Measurements from ENCODE around the gene IQSEC1.

Gene IQSEC1

DNA sequence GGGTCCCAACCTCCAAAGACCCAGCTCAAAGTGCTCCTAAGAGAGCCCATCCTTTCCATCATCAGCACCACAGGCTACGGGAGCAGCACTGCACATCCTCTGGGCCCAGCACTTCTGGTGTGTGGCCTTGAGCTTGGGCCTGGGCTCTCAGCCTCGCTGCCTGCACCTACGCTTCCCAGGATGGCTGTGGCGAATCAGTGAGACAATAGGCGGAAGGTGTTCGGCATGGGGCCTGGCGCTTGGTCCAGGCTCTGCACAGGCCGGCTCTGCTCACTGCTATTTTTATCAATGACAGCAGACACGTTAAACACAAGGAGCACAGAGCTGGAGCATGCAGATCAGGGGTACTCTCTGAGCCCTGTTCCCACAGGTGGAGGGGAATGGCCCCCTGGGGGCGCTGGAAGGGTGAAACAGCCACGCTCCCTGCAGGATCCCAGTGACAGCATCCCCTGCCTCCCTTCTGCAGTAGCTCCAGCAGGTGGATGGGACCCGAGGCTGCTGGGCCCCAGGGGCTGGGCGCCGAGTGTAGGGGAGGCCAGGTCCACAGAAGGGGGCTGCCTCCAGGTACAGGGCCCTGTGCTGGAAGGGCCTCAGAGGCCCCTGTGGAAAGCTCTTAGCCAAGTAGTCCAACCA is 141.8 kb downstream of the IQSEC1 start:
- Histone ChIP-seq H3K36me3 (ENCODE audit: low read length) (no peaks in the 10 kb centered on the region), H3K9me2 (replicated peaks; ENCODE audit: insufficient read depth, low read length) (no peaks in the 10 kb centered on the region), H3K79me2 (ENCODE audit: insufficient read depth, low read length) (no peaks in the 10 kb centered on the region), H4K20me1 (ENCODE audit: low read depth, low read length) (no peaks in the 10 kb centered on the region), H3F3A (ENCODE audit: insufficient read depth) (no peaks in the 10 kb centered on the region), H3K9ac (ENCODE audit: low read length) (no peak overlapping the region), H3K4me3 (ENCODE audit: insufficient read depth, low read length, poor library complexity, severe bottlenecking) (no peak overlapping the region), H3K4me2 (ENCODE audit: low read depth, low read length, poor library complexity, severe bottlenecking) (no peak overlapping the region), H3K27me3 (ENCODE audit: low read length) (no peaks in the 10 kb centered on the region), H2AFZ (ENCODE audit: low read depth, low read length, severe bottlenecking) (no peak overlapping the region), H3K27ac (ENCODE audit: low read depth, low read length) (no peak overlapping the region), H3K9me3 (ENCODE audit: insufficient read depth, low read length) (no peaks in the 10 kb centered on the region)
- no peak for TF ChIP-seq EZH2phosphoT487 (conservative IDR thresholded peaks at IDR 0.05; ENCODE audit: low read length)
- TF ChIP-seq, protein P1, sequence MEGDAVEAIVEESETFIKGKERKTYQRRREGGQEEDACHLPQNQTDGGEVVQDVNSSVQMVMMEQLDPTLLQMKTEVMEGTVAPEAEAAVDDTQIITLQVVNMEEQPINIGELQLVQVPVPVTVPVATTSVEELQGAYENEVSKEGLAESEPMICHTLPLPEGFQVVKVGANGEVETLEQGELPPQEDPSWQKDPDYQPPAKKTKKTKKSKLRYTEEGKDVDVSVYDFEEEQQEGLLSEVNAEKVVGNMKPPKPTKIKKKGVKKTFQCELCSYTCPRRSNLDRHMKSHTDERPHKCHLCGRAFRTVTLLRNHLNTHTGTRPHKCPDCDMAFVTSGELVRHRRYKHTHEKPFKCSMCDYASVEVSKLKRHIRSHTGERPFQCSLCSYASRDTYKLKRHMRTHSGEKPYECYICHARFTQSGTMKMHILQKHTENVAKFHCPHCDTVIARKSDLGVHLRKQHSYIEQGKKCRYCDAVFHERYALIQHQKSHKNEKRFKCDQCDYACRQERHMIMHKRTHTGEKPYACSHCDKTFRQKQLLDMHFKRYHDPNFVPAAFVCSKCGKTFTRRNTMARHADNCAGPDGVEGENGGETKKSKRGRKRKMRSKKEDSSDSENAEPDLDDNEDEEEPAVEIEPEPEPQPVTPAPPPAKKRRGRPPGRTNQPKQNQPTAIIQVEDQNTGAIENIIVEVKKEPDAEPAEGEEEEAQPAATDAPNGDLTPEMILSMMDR (IDR thresholded peaks at IDR 0.05; ENCODE audit: insufficient read depth, low read length, poor library complexity, severe bottlenecking), result no peak

DNA sequence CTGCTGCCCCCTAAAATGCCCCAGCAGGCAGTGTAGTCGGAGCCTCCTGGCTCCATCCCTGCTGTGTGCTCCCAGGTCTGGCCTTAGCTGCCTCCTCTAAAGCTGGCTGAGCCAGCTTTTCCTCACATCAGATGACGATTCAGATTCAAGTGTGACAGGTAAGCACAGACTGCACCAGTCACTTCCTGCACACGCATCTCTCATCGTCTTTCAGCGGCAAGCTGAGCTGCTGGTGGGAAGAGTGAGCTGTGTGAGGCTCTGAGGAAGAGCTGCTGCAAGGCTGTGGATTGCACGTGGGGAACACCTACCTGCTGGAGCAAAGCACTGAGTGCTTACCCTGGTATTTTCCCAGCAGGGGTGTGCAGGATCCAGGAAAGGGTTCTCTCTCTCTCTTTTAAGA is 143.4 kb downstream of the IQSEC1 start:
- H3K9me3 ChIP-seq (ENCODE audit: insufficient read depth, low read length), result no peaks in the 10 kb centered on the region
- H3K36me3 ChIP-seq (ENCODE audit: low read length), result no peaks in the 10 kb centered on the region

DNA sequence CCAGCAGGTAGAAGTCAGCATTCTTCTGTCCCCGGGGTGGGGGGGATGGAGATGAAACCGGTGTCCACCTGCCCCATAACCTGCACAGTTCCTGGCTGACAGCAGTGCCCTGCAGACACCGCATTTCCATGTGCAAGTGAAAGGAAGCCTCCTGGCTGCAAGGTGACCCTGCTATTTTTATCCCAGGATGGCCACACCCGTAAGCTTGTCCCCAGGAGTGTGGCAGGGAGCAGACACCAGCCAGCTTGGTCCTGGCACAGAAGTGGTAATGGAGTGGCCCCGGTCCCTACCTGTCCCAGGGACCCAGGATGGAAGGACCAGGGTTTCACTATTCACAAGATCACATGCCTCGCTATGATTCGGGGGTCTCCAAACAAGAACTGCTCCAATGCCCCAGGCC is 146.6 kb downstream of the IQSEC1 start:
- no peak overlapping the region for H3K27ac ChIP-seq (ENCODE audit: low read depth, low read length)
- H4K20me1 ChIP-seq (ENCODE audit: low read depth, low read length), result no peaks in the 10 kb centered on the region
- H3K4me2 ChIP-seq (ENCODE audit: low read depth, low read length, poor library complexity, severe bottlenecking), result no peak overlapping the region

More for the DNA sequence above, 143.4 kb downstream of the IQSEC1 start:
- no peak for TF ChIP-seq EZH2phosphoT487 (conservative IDR thresholded peaks at IDR 0.05; ENCODE audit: low read length)
- TF ChIP-seq, protein P1 (IDR thresholded peaks at IDR 0.05; ENCODE audit: insufficient read depth, low read length, poor library complexity, severe bottlenecking), result no peak
- no peak overlapping the region for H3K27ac ChIP-seq (ENCODE audit: low read depth, low read length)
- no peaks in the 10 kb centered on the region for H3F3A ChIP-seq (ENCODE audit: insufficient read depth)
- no peaks in the 10 kb centered on the region for H3K27me3 ChIP-seq (ENCODE audit: low read length)
- H3K79me2 ChIP-seq (ENCODE audit: insufficient read depth, low read length), result no peaks in the 10 kb centered on the region
- no peak overlapping the region for H3K4me3 ChIP-seq (ENCODE audit: insufficient read depth, low read length, poor library complexity, severe bottlenecking)
- no peaks in the 10 kb centered on the region for H3K9me2 ChIP-seq (replicated peaks; ENCODE audit: insufficient read depth, low read length)
- no peak overlapping the region for H3K4me2 ChIP-seq (ENCODE audit: low read depth, low read length, poor library complexity, severe bottlenecking)
- no peak overlapping the region for H3K9ac ChIP-seq (ENCODE audit: low read length)
- no peaks in the 10 kb centered on the region for H4K20me1 ChIP-seq (ENCODE audit: low read depth, low read length)
- no peak overlapping the region for H2AFZ ChIP-seq (ENCODE audit: low read depth, low read length, severe bottlenecking)

More for the DNA sequence above, 146.6 kb downstream of the IQSEC1 start:
- H3K9me3 ChIP-seq (ENCODE audit: insufficient read depth, low read length), result no peaks in the 10 kb centered on the region
- H3K9ac ChIP-seq (ENCODE audit: low read length), result no peak overlapping the region
- no peaks in the 10 kb centered on the region for H3K9me2 ChIP-seq (replicated peaks; ENCODE audit: insufficient read depth, low read length)
- H2AFZ ChIP-seq (ENCODE audit: low read depth, low read length, severe bottlenecking), result no peak overlapping the region
- no peaks in the 10 kb centered on the region for H3K27me3 ChIP-seq (ENCODE audit: low read length)
- no peaks in the 10 kb centered on the region for H3K36me3 ChIP-seq (ENCODE audit: low read length)
- H3F3A ChIP-seq (ENCODE audit: insufficient read depth), result no peaks in the 10 kb centered on the region
- H3K4me3 ChIP-seq (ENCODE audit: insufficient read depth, low read length, poor library complexity, severe bottlenecking), result no peak overlapping the region
- no peaks in the 10 kb centered on the region for H3K79me2 ChIP-seq (ENCODE audit: insufficient read depth, low read length)
- no peak for TF ChIP-seq EZH2phosphoT487 (conservative IDR thresholded peaks at IDR 0.05; ENCODE audit: low read length)
- TF ChIP-seq, protein P1 (IDR thresholded peaks at IDR 0.05; ENCODE audit: insufficient read depth, low read length, poor library complexity, severe bottlenecking), result no peak
